Measurements from ENCODE around the gene ALDOA.

The ALDOA gene

DNA sequence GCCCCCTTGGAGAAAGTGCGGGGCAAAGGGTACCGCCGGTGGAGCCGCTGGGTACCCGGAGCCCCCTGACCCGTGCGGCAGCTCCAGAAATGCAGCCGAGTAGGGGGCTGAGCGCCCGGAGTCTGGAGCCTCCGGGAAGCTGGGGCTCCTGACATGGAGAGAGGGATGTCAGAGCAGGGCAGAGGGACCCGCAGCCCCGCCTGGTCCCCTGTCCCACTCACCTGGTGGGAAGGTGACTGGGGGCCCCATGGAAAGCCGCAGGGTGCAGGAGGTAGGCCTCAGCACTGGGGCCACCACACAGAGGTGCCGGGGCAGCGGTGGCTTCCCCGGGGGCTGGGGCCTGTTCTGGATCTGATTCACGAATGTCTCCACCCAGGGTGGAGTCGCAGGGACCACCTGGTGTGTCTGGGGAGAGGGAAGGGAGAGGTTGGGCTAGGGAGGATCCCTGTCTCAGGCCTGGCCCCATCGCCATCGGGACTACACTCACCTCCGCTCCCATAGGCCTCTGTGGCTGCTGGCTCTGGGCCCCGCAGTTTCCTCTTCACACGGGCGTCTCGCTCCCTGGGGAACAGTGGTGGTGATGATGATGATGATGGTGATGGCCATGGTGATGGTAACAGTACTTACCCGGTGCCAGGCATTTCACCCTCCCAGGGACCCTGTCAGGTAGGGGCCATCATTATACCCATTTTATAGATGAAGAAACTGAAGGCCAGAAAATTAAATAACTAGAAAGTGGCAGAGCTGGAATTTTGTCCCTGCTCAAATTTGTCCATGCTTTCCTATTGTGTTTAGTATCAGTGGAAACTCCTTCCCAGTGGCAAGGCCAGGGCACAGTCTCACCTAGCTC lies 21.0 kb downstream of the ALDOA start:
- H3K4me3 ChIP-seq (ENCODE audit: low read depth in 1 of 2, low read length in 2 of 2), result no peak overlapping the region
- no peaks in the 10 kb centered on the region for H3K9me3 ChIP-seq (ENCODE audit: low read length)
- H3K27ac ChIP-seq (ENCODE audit: low read depth, low read length), result no peak overlapping the region
- no peak overlapping the region for H3K9ac ChIP-seq (ENCODE audit: low read length)
- H3K36me3 ChIP-seq (ENCODE audit: insufficient read depth, low read length), result peaks cover 33% of the 10 kb centered on the region
- H3K4me1 ChIP-seq (ENCODE audit: insufficient read depth, low read length), result no peaks in the 10 kb centered on the region
- H3K27me3 ChIP-seq (ENCODE audit: control insufficient read depth in 1 of 2, insufficient read depth in 2 of 2, low read length in 2 of 2), result no peaks in the 10 kb centered on the region

DNA sequence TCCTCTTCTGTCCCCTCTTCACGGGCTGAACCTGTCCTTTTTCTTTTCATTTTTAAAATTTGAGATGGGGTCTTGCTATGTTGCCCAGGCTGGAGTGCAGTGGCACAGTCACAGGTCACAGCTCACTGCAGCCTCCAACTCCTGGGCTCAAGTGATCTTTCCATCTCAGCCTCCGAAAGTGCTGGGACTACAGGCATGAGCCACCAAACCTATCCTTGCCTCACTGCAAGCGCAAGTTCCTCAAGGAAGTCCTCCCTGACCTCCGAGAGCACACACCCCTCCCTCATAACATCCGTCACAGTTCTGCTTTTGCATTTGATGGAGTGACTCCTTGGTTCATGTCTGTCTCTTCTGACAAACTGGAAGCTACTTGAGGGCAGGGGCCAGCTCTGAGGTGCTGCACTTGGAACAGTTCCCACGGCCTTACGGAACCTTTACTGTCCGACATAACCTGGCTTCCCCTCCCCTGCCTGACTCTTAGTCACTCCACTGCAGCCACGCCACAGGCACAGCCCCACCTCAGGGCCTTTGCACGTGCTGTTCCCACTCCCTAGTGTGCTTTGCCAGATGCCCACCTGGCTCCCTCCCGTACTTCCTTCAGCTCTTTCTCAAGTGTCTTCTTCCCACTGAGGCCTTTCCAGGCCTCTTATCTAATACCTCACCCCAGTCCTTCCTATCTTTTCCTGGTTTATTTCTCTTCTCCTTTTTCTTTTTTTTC lies 21.8 kb downstream of the ALDOA start:
- no peaks in the 10 kb centered on the region for H3K27me3 ChIP-seq (ENCODE audit: control insufficient read depth in 1 of 2, insufficient read depth in 2 of 2, low read length in 2 of 2)
- no peak overlapping the region for H3K9ac ChIP-seq (ENCODE audit: low read length)
- H3K9me3 ChIP-seq (ENCODE audit: low read length), result no peaks in the 10 kb centered on the region
- H3K27ac ChIP-seq (ENCODE audit: low read depth, low read length), result no peak overlapping the region
- peaks cover 3% of the 10 kb centered on the region for H3K4me1 ChIP-seq (ENCODE audit: insufficient read depth, low read length)
- no peak overlapping the region for H3K4me3 ChIP-seq (ENCODE audit: low read depth in 1 of 2, low read length in 2 of 2)
- H3K36me3 ChIP-seq (ENCODE audit: insufficient read depth, low read length), result peaks cover 27% of the 10 kb centered on the region

- Histone ChIP-seq H3K36me3 (ENCODE audit: insufficient read depth, low read length) (peaks cover 17% of the 10 kb centered on the region), H3K9ac (ENCODE audit: low read length) (no peak overlapping the region), H3K4me3 (ENCODE audit: low read depth in 1 of 2, low read length in 2 of 2) (no peak overlapping the region), H3K9me3 (ENCODE audit: low read length) (no peaks in the 10 kb centered on the region), H3K27me3 (ENCODE audit: control insufficient read depth in 1 of 2, insufficient read depth in 2 of 2, low read length in 2 of 2) (no peaks in the 10 kb centered on the region), H3K27ac (ENCODE audit: low read depth, low read length) (no peak overlapping the region), H3K4me1 (ENCODE audit: insufficient read depth, low read length) (peaks cover 9% of the 10 kb centered on the region)
Measured at GRCh38 chr16:30088237-30088831, 22.8 kb downstream of the ALDOA start.

DNA sequence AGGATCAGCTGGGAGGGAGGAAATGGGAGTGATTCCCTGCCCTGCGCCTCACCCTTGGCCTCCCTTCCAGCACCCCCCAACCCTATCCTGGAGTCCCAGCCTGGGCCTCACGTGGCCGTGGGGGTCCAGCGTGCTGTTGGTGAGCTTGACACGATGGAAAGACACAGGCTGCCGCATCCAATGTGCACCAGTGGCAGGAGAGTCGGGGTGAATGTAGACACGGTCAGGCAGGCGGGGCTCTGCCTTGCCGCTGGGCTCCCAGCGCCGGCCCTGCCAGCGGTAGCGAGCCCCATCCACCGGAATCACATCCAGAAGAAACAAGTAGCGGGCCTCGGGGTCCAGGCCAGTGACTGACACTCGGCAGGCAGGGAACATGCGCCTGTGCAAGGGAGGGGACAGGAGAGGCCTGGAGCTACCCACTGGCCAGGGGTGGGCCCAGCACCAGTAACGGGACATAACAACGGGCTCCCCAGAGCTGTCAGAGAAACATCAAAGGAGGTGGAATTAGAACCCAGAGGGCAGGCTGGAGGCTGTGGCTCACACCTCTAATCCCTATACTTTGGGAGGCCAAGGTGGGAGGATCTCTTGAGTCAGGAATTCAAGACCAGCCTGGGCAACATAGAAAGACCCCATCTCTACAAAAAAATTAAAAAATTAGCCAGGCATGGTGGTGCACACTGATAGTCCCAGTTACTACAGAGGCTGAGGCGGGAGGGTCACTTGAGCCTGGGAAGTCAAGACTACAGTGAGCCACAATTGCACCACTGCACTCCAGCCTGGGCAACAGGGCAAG lies 23.5 kb downstream of the ALDOA start:
- Histone ChIP-seq H3K36me3 (ENCODE audit: insufficient read depth, low read length) (peaks cover 14% of the 10 kb centered on the region), H3K27ac (ENCODE audit: low read depth, low read length) (no peak overlapping the region), H3K4me1 (ENCODE audit: insufficient read depth, low read length) (peaks cover 10% of the 10 kb centered on the region)

DNA sequence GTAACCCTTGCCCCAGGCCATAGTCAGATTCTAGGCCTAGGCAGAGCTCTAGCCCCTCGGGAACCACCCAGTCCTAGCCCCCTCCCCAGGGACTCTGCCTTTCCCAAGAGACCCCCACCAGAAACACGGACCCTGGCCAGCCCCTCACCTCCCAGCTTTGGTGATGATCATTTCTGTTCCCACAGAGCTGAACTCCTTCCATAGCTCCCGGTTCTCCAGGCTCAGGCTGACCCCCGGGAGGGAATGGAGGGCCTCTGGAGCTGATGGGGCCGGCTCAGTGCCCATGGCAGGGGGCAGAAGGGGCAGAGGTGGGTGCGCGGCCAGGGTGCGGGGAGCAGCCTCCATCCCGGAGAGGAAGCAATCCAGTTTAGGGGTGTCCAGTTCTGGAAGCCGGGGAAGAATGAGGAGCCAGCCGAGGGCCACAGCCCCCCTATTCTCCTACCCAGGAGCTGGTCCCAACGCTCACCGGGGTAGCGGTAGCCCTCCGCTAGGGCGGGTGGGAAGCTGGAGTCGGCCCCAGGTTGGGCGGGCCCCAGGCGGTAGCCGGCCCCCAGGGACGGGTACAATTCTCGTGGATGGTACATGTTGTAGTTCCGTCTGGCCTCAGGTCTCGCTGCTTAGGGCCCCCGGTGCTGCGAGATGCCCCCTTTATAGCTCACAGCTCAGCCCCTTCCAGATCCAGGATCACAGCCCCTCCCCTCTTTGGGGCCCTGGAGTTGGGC lies 25.2 kb downstream of the ALDOA start:
- Histone ChIP-seq H3K36me3 (ENCODE audit: insufficient read depth, low read length) (peaks cover 14% of the 10 kb centered on the region), H3K4me3 (ENCODE audit: low read depth in 1 of 2, low read length in 2 of 2) (peak overlapping the region in 1 of 2 donors; percentile 49), H3K4me1 (ENCODE audit: insufficient read depth, low read length) (peaks cover 25% of the 10 kb centered on the region), H3K9ac (ENCODE audit: low read length) (no peak overlapping the region), H3K27ac (ENCODE audit: low read depth, low read length) (peak overlapping the region; percentile 39), H3K27me3 (ENCODE audit: control insufficient read depth in 1 of 2, insufficient read depth in 2 of 2, low read length in 2 of 2) (no peaks in the 10 kb centered on the region), H3K9me3 (ENCODE audit: low read length) (no peaks in the 10 kb centered on the region)

More for the DNA sequence above, 23.5 kb downstream of the ALDOA start:
- H3K4me3 ChIP-seq (ENCODE audit: low read depth in 1 of 2, low read length in 2 of 2), result no peak overlapping the region
- H3K27me3 ChIP-seq (ENCODE audit: control insufficient read depth in 1 of 2, insufficient read depth in 2 of 2, low read length in 2 of 2), result no peaks in the 10 kb centered on the region
- H3K9ac ChIP-seq (ENCODE audit: low read length), result no peak overlapping the region
- H3K9me3 ChIP-seq (ENCODE audit: low read length), result no peaks in the 10 kb centered on the region

GRCh38 chr16:30091474-30092372 lies 26.2 kb downstream of the ALDOA start, which contains the start of gene TBX6:
TSS of gene TBX6 (minus strand) at chr16:30091924. CDS start at chr16:30091193, 731 bp downstream.
- H3K27ac ChIP-seq (ENCODE audit: low read depth, low read length), result peak within 1 kb of the TSS; percentile 93
- H3K4me3 ChIP-seq (ENCODE audit: low read depth in 1 of 2, low read length in 2 of 2), result peak within 1 kb of the TSS; percentile 49 to 73
- no peaks in the 10 kb centered on the region for H3K27me3 ChIP-seq (ENCODE audit: control insufficient read depth in 1 of 2, insufficient read depth in 2 of 2, low read length in 2 of 2)
- H3K36me3 ChIP-seq (ENCODE audit: insufficient read depth, low read length), result peaks cover 14% of the 10 kb centered on the region
- no peaks in the 10 kb centered on the region for H3K9me3 ChIP-seq (ENCODE audit: low read length)
- H3K4me1 ChIP-seq (ENCODE audit: insufficient read depth, low read length), result peaks cover 25% of the 10 kb centered on the region
- H3K9ac ChIP-seq (ENCODE audit: low read length), result peak within 1 kb of the TSS; percentile 5

- Histone ChIP-seq H3K27me3 (ENCODE audit: control insufficient read depth in 1 of 2, insufficient read depth in 2 of 2, low read length in 2 of 2) (no peaks in the 10 kb centered on the region), H3K4me3 (ENCODE audit: low read depth in 1 of 2, low read length in 2 of 2) (peak overlapping the region; percentile 49 to 73), H3K27ac (ENCODE audit: low read depth, low read length) (peak overlapping the region; percentile 93), H3K9me3 (ENCODE audit: low read length) (no peaks in the 10 kb centered on the region), H3K4me1 (ENCODE audit: insufficient read depth, low read length) (peaks cover 25% of the 10 kb centered on the region), H3K36me3 (ENCODE audit: insufficient read depth, low read length) (peaks cover 14% of the 10 kb centered on the region), H3K9ac (ENCODE audit: low read length) (peak overlapping the region; percentile 5)
Measured at GRCh38 chr16:30092373-30093010, 26.9 kb downstream of the ALDOA start.

GRCh38 chr16:30094541-30095165 lies 29.1 kb downstream of the ALDOA start:
- peak overlapping the region; percentile 82 for H3K9ac ChIP-seq (ENCODE audit: low read length)
- no peaks in the 10 kb centered on the region for H3K27me3 ChIP-seq (ENCODE audit: control insufficient read depth in 1 of 2, insufficient read depth in 2 of 2, low read length in 2 of 2)
- H3K36me3 ChIP-seq (ENCODE audit: insufficient read depth, low read length), result peaks cover 14% of the 10 kb centered on the region
- H3K27ac ChIP-seq (ENCODE audit: low read depth, low read length), result peak overlapping the region; percentile 93
- H3K4me1 ChIP-seq (ENCODE audit: insufficient read depth, low read length), result peaks cover 25% of the 10 kb centered on the region
- H3K4me3 ChIP-seq (ENCODE audit: low read depth in 1 of 2, low read length in 2 of 2), result peak overlapping the region; percentile 75 to 93
- no peaks in the 10 kb centered on the region for H3K9me3 ChIP-seq (ENCODE audit: low read length)
